Naive B cell (primary cell): ENCODE measurements around the gene IL36G. TPM values are rescaled to one million over a fixed set of nuclear protein-coding genes. Genes with fewer than 3 reads are reported as not detected.
A peak's percentile ranks its signal among the peaks of the same experiment; 100 is the strongest.

ENCODE experiments used
- ATAC-seq, 2 donors: fragments of 150-1000 bp; cut with Tn5 transposase; 2 replicates each; pipeline ENCODE4 v1.10.0; 2021; ENCODE audit warnings: low read depth in 2 of 2, mild to moderate bottlenecking in 2 of 2, moderate library complexity in 2 of 2
- DNase-seq: peaks from one replicate; pipeline ENCODE4 v3.0.0; 2022
- H3K27ac Mint-ChIP-seq, 6 donors: one replicate each; pipeline ENCODE4 v1.8.0; 2020 to 2022; ENCODE audit warnings: mild to moderate bottlenecking in 6 of 6, mixed read lengths in 6 of 6, moderate library complexity in 5 of 6, inconsistent platforms in 2 of 6
- H3K27me3 Mint-ChIP-seq, 3 donors: one replicate each; pipeline ENCODE4 v1.8.0; 2021 to 2022; ENCODE audit warnings: mixed read lengths in 3 of 3, mild to moderate bottlenecking in 1 of 3
- H3K36me3 Mint-ChIP-seq, 2 donors: one replicate each; pipeline ENCODE4 v1.8.0; 2020 to 2022; ENCODE audit warnings: mixed read lengths in 2 of 2, inconsistent platforms in 1 of 2, mild to moderate bottlenecking in 1 of 2
- H3K4me1 Mint-ChIP-seq, 3 donors: one replicate each; pipeline ENCODE4 v1.8.0; 2020 to 2022; ENCODE audit warnings: mixed read lengths in 3 of 3, inconsistent platforms in 1 of 3, mild to moderate bottlenecking in 1 of 3, moderate library complexity in 1 of 3
- H3K4me3 Mint-ChIP-seq, 8 donors: one replicate each; pipeline ENCODE4 v1.8.0; 2020 to 2022; ENCODE audit warnings: mild to moderate bottlenecking in 8 of 8, mixed read lengths in 8 of 8, moderate library complexity in 8 of 8, inconsistent platforms in 2 of 8
- H3K9me3 Mint-ChIP-seq, 7 donors: one replicate each; pipeline ENCODE4 v1.8.0; 2020 to 2022; ENCODE audit warnings: mixed read lengths in 7 of 7, mild to moderate bottlenecking in 5 of 7, inconsistent platforms in 2 of 7, moderate library complexity in 1 of 7
- polyA plus RNA-seq, 6 donors: library from polyadenylated mRNA; unstranded; fragments of 300-500 nt; fragmentation: Illumina TruSeq; gene quantifications; one replicate each; pipeline ENCODE4 v1.2.3, GENCODE V29; 2021; ENCODE audit warnings: low read depth in 6 of 6

The IL36G gene
- polyA plus RNA-seq, 6 donors from 2014 or later, result not detected

DNA sequence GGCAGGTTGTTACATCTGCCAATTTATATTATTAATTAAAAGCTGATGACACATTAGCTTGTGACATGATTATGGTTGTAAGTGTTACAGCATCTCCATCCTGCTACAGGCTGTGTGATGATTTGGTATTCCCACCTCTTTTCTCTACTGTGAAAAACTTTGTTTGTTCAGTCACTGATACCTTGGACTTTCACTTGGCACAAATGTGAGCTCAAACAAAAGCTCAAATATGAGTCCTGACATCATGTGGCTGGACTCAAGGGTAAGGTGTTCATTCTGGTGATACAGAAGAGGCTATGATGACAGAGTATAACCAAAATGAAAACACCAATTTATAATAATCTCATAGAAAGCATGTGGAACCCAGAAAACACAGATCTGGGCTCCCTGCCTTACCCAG, 16.0 kb downstream of the IL36G start:
- peak overlapping the region in 1 of 6 donors; percentile 28 for H3K27ac Mint-ChIP-seq
- DNase-seq (no peak), ATAC-seq (no peak)
- H3K27me3 Mint-ChIP-seq, result peaks cover 9 to 31% (median 20%) of the 10 kb centered on the region in 3 donors
- no peak overlapping the region for H3K4me3 Mint-ChIP-seq
- H3K4me1 Mint-ChIP-seq, result no peaks in the 10 kb centered on the region
- peaks cover 15 to 33% of the 10 kb centered on the region in 2 donors for H3K36me3 Mint-ChIP-seq
- H3K9me3 Mint-ChIP-seq, result peaks cover 9 to 54% (median 31%) of the 10 kb centered on the region in 7 donors

DNA sequence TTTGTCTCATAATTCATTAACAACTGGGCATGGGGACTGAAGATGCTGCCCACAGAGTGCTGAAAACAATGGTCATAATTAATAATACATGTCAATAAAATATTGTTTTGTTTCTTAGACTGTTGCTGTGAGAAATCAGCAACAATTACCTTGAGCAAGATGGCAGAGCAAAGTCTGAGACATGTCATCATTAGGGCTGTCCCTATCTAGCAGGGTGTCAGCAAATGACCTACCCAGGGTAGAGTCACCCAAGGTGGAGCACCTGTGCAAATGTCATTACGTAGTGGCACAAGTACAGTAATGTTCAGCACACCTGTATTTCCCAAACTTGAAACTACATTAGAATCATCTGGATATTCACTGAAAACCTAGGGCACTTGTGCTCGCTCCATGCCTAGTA, 16.8 kb downstream of the IL36G start:
- Mint-ChIP-seq H3K27me3 (peaks cover 9 to 37% (median 27%) of the 10 kb centered on the region in 3 donors), H3K36me3 (peaks cover 15 to 34% of the 10 kb centered on the region in 2 donors), H3K9me3 (peaks cover 11 to 56% (median 26%) of the 10 kb centered on the region in 7 donors), H3K4me3 (no peak overlapping the region), H3K4me1 (no peaks in the 10 kb centered on the region), H3K27ac (peak overlapping the region in 1 of 6 donors; percentile 36)
- ATAC-seq, result no peak
- DNase-seq, result no peak

DNA sequence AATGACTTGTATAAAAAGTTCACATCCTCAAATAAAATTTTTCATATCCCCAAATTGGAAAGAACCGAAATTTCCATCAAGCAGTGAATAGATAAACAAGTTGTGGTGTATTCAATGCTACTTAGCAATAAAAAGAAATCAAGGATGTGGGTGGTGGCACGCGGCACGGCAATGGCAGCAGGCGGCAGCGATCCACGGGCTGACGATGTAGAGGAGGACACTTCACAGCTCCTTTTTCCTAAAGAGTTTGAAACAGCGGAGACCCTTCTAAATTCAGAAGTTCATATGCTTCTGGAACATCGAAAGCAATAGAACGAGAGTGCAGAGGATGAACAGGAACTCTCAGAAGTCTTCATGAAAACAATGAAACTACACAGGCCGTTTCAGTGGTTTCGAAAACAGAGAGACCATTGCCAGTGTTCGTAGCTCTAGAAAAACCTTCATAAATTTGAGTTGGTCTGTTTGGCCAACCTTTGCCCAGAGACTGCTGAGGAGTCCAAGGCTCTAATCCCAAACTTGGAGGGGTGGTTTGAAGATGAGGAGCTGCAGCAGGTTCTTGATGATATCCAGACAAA, 17.6 kb downstream of the IL36G start:
- H3K27ac Mint-ChIP-seq, result no peak overlapping the region

DNA sequence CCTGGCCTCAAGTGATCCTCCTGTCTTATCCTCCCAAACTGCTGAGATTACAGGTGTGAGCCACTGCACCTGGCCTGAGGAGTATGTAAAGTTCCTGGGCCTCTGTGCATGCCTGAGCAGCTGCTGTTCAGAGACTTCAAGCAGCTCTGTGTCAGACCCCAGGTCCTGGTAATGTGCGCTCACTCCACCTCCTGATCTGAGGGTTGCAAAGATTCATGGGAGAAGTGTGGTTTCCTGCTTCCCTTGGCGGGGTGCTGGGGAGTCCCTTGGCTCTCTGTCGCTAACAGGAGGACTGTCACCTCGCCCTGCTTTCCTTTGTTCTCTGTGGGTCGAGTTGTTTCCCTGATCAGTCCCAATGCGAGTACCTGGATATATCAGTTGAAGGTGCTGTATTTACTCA, 18.8 kb downstream of the IL36G start:
- Mint-ChIP-seq H3K27ac (no peak overlapping the region), H3K9me3 (peaks cover 17 to 56% (median 36%) of the 10 kb centered on the region in 7 donors), H3K4me1 (no peaks in the 10 kb centered on the region), H3K36me3 (peaks cover 19 to 42% of the 10 kb centered on the region in 2 donors), H3K4me3 (no peak overlapping the region), H3K27me3 (peaks cover 16 to 44% (median 39%) of the 10 kb centered on the region in 3 donors)
- DNase-seq, result no peak
- no peak for ATAC-seq

More for the DNA sequence above, 17.6 kb downstream of the IL36G start:
- DNase-seq (no peak), ATAC-seq (no peak)
- Mint-ChIP-seq H3K4me1 (no peaks in the 10 kb centered on the region), H3K27me3 (peaks cover 9 to 38% (median 30%) of the 10 kb centered on the region in 3 donors), H3K9me3 (peaks cover 11 to 56% (median 26%) of the 10 kb centered on the region in 7 donors), H3K36me3 (peaks cover 19 to 35% of the 10 kb centered on the region in 2 donors), H3K4me3 (no peak overlapping the region)

DNA sequence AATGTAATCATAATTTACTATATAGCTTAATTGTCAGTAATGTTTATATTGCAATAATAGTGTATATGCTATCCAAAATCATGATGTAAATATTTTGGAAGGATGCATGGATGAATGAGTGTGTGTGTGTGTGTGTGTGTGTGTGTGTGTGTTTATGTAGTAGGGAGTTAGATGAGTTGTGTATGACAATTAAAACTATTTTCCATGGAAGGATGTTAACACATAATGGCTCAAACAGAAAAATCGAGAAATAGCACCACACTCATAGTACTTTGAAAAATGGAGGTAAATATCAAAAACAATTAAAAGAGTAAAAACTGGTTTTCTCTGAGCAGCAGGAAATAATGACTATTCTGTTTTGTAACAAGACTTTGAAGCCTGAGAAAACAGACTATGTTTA, 19.3 kb downstream of the IL36G start:
- H3K4me3 Mint-ChIP-seq, result no peak overlapping the region
- peaks cover 20 to 54% (median 32%) of the 10 kb centered on the region in 7 donors for H3K9me3 Mint-ChIP-seq
- no peaks in the 10 kb centered on the region for H3K4me1 Mint-ChIP-seq
- DNase-seq (no peak), ATAC-seq (no peak)
- no peak overlapping the region for H3K27ac Mint-ChIP-seq
- H3K27me3 Mint-ChIP-seq, result peaks cover 18 to 46% (median 41%) of the 10 kb centered on the region in 3 donors
- peaks cover 15 to 36% of the 10 kb centered on the region in 2 donors for H3K36me3 Mint-ChIP-seq

DNA sequence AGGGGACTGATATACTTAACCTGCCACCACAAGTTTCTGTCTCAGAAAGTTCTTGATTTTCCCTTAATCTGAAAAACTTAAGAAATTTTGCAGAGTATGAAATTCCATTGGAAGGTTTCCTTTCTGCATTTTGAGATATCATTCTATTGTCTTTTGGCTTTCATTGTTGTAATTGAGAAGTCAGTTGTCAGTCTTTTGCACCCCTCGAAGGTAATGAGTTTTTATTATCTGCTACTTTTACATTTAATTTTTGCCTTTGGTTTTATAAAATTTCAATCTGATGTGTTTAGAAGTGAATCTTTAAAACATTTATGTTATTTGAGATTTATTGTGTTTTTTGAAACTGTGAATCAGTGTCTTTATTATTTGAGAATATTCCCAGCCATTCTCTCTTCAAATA, 22.6 kb downstream of the IL36G start:
- Mint-ChIP-seq H3K4me3 (no peak overlapping the region), H3K27ac (no peak overlapping the region), H3K27me3 (peaks cover 21 to 49% (median 38%) of the 10 kb centered on the region in 3 donors), H3K9me3 (peaks cover 12 to 36% (median 19%) of the 10 kb centered on the region in 7 donors), H3K36me3 (peaks cover 8 to 21% of the 10 kb centered on the region in 2 donors), H3K4me1 (no peaks in the 10 kb centered on the region)
- DNase-seq (no peak), ATAC-seq (no peak)

DNA sequence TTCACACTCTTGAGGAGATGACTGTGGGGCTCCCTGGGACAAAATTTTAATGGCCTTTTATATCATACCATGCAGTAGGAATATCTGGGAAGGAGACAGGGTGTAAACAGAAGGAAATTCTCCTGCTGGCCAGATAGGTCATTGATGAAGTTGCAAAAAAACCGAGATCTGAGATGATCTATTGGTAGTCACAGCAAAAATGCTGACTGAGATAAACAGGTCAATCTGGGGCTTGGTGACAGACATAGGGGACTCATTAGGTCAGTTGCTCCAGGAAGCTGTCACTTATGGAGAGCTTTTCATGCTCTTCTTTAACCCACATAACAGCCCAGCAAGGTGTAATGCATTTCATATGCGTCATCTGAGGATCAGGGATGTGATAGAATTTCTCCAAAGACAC, 24.9 kb downstream of the IL36G start:
- Mint-ChIP-seq H3K9me3 (peaks cover 12 to 36% (median 19%) of the 10 kb centered on the region in 7 donors), H3K4me3 (no peak overlapping the region), H3K27me3 (peaks cover 26 to 49% (median 48%) of the 10 kb centered on the region in 3 donors), H3K27ac (no peak overlapping the region), H3K4me1 (no peaks in the 10 kb centered on the region), H3K36me3 (peaks cover 8 to 21% of the 10 kb centered on the region in 2 donors)
- DNase-seq (no peak), ATAC-seq (no peak)

DNA sequence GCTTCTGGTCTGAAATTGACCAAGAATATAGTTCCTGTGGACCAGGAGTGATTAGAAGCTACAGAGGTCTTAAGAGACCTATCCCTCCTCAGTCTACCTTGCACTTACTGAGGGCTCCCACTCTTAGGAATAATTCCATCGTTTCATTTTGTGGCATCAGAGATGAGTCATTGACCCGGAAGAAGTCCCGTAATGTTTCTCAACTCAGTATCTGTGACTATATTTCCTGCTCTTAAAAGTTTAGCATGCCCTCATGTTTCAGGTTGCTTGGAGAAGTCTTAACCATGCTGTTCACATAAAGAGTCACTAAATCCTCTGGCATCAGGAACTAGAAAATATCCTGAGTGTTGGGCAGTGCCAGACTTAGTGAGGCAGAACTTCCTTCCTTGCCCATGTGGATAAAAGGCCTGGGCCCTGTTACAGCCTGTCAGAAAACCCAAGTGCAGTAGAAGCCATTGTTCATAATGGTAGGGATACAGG, 27.3 kb downstream of the IL36G start, which contains the start of gene IL36A:
TSS of gene IL36A (plus strand) at position 430 of the 480 bp plus-strand sequence. CDS start 413 bp downstream, outside the sequence.
- Mint-ChIP-seq H3K4me3 (no peak within 1 kb of the TSS), H3K9me3 (peaks cover 10 to 19% (median 16%) of the 10 kb centered on the region in 7 donors), H3K27me3 (peaks cover 21 to 40% (median 33%) of the 10 kb centered on the region in 3 donors), H3K4me1 (no peaks in the 10 kb centered on the region), H3K27ac (peak within 1 kb of the TSS in 1 of 6 donors; percentile 18), H3K36me3 (peaks cover 3 to 12% of the 10 kb centered on the region in 2 donors)
- ATAC-seq (no peak), DNase-seq (no peak)

DNA sequence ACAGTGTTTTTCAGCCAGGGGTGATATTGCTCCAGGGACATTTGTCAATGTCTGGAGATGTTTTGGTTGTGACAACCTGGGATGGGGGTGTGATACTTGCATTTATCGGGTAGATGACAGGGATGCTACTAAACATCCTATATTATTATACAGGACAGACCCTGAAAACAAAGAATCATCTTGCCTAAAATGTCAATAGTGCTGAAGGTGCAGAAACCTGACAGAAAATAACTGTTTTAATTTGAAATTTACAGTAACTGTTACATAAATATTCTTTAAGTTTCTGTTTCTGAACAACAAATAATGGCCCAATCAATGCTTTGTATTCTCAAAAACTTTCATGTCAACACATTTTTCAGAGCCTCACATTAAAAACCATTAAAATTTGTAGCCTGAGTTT, 29.4 kb downstream of the IL36G start:
- Mint-ChIP-seq H3K4me1 (no peaks in the 10 kb centered on the region), H3K27ac (no peak overlapping the region), H3K9me3 (peaks cover 0 to 2% (median 0%) of the 10 kb centered on the region in 7 donors), H3K36me3 (no peaks in the 10 kb centered on the region), H3K27me3 (peaks cover 12 to 39% (median 35%) of the 10 kb centered on the region in 3 donors), H3K4me3 (no peak overlapping the region)
- no peak for DNase-seq
- ATAC-seq, result no peak

DNA sequence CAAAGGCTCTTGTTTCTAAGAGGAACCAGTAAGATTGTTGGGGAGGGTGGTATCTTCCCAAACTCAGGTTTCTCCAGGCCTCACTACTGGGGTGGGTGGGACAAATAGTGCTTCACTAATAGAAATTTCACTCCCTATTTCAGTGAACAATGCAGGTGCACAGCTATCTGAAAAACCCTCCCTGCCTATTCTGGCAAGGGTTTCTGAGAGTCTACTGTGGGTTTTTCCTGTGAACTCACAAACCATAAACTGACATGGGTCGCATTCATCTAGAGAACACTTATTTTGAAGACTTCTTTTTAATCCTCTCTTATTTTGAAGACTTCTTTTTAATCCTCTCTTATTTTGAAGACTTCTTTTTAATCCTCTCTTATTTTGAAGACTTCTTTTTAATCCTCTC, 31.8 kb downstream of the IL36G start:
- H3K4me1 Mint-ChIP-seq, result no peaks in the 10 kb centered on the region
- peaks cover 0 to 2% (median 0%) of the 10 kb centered on the region in 7 donors for H3K9me3 Mint-ChIP-seq
- ATAC-seq, result no peak
- no peak for DNase-seq
- no peak overlapping the region for H3K4me3 Mint-ChIP-seq
- no peaks in the 10 kb centered on the region for H3K36me3 Mint-ChIP-seq
- H3K27me3 Mint-ChIP-seq, result peaks cover 16 to 32% (median 29%) of the 10 kb centered on the region in 3 donors
- peak overlapping the region in 1 of 6 donors; percentile 64 for H3K27ac Mint-ChIP-seq

DNA sequence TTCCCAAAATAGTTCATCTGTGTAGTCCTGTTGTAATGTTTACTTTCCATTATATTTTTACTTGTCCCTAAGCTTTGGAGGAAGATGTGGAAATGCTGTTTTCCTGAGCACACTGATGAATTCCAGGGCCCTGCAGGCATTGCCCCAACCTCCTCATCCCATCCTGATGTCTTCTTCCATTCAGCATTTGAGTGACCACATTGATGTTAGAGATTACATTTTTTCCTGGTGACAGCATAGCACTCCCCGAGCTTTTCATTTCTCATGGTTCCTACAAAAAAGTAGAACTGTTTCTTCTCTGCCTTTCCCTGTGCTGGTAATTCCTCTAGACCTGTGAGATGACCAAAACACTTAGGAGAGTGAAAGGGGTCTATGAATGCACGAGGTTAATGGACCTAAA, 32.3 kb downstream of the IL36G start:
- Mint-ChIP-seq H3K36me3 (no peaks in the 10 kb centered on the region), H3K4me3 (no peak overlapping the region), H3K27ac (peak overlapping the region in 1 of 6 donors; percentile 64), H3K27me3 (peaks cover 16 to 32% (median 29%) of the 10 kb centered on the region in 3 donors), H3K4me1 (no peaks in the 10 kb centered on the region), H3K9me3 (peaks cover 0 to 2% (median 0%) of the 10 kb centered on the region in 7 donors)
- no peak for DNase-seq
- no peak for ATAC-seq

DNA sequence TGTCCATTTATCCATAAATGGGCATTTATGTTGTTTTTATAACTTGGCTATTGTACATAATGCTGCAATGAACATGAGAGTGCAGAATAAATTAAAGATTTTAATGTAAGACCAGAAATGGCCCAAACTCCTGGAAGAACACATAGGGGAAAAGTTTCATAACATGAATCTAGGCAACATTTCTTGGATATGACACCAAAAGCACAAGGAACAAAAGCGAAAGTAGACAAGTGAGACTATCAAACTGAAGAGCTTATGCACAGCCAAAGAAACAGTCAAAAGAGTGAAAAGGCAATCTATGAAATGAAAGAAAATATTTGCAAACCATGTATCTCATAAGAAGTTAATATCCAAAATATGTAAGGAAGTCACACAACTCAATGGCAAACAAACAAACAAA, 33.3 kb downstream of the IL36G start:
- H3K4me3 Mint-ChIP-seq, result no peak overlapping the region
- no peaks in the 10 kb centered on the region for H3K36me3 Mint-ChIP-seq
- H3K9me3 Mint-ChIP-seq, result peaks cover 0 to 2% (median 0%) of the 10 kb centered on the region in 7 donors
- no peak overlapping the region for H3K27ac Mint-ChIP-seq
- DNase-seq, result no peak
- peaks cover 10 to 26% (median 23%) of the 10 kb centered on the region in 3 donors for H3K27me3 Mint-ChIP-seq
- ATAC-seq, result no peak
- no peaks in the 10 kb centered on the region for H3K4me1 Mint-ChIP-seq

DNA sequence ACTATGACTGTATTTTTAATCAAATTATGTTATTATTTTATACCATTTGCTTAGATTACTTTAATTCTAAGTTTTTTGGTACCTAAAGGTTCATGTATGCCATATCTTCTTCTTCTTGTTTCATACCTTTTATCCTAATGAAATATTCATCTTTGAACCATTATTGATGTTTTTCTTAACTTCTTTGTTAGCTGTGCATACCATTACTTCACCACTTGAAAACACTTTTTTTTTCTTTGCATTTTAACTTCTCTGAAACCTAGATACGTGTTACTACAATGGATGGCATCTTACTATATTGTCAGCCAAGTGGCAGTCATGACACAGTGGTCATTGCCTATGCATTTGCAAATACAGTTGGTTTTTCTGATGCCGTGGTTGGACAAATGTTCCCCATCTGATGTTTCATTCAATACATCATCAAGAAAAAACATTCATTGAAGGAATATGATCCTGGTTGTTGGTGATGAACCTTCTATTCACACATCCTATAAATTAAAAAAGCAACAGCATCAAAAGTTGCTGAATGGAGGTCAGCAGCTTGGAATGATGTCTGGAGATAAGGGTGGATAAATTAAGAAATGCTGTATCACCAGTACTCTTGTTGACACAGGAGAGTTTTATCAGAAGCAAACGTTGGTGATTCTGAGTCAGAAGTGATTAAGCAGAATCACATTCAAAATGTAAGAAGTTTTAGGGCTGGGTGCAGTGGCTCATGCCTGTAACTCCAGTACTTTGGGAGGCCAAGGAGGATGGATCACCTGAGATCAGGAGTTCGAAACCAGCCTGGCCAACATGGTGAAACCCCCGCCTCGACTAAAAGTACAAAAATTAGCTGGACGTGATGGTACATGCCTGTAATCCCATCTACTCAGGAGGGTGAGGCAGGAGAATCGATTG, 34.9 kb downstream of the IL36G start:
- DNase-seq (no peak), ATAC-seq (no peak)
- Mint-ChIP-seq H3K4me1 (no peaks in the 10 kb centered on the region), H3K36me3 (no peaks in the 10 kb centered on the region), H3K27ac (no peak overlapping the region), H3K9me3 (peaks cover 0 to 2% (median 0%) of the 10 kb centered on the region in 7 donors), H3K27me3 (peaks cover 19 to 39% (median 32%) of the 10 kb centered on the region in 3 donors), H3K4me3 (no peak overlapping the region)
